ENCODE measurements around the gene GAS7.

GAS7 gene

GRCh38 chr17:9878356-9878755 is 320.1 kb downstream of the GAS7 start:
- DNase-seq = peak; percentile 33 to 54 (median 47)

- peak in 2 of 3 donors; percentile 24 to 28 for DNase-seq
These were observed 323.0 kb downstream of the GAS7 start for GRCh38 chr17:9875441-9875840.

GRCh38 chr17:9874722-9875121 is 323.7 kb downstream of the GAS7 start:
- DNase-seq = no peak

- DNase-seq = no peak
These were observed 325.6 kb downstream of the GAS7 start for GRCh38 chr17:9872852-9873251.

GRCh38 chr17:9868552-9868951 is 329.9 kb downstream of the GAS7 start:
- DNase-seq = no peak

- DNase-seq = peak; percentile 17 to 51 (median 39)
These were observed 332.8 kb downstream of the GAS7 start for GRCh38 chr17:9865586-9865985.

- no peak for DNase-seq
These were observed 335.5 kb downstream of the GAS7 start for GRCh38 chr17:9862949-9863348.

- DNase-seq = peak in 2 of 3 donors; percentile 23 to 49
These were observed 336.2 kb downstream of the GAS7 start for GRCh38 chr17:9862220-9862619.

- no peak for DNase-seq
These were observed 337.6 kb downstream of the GAS7 start for GRCh38 chr17:9860851-9861250.

Measured in suppressor macrophage treated with lipopolysaccharide for 1 hour (primary cell).